Thyroid gland (tissue), 4 donors: Measurements from ENCODE around the gene PRR14. TPM values are rescaled to one million over a fixed set of nuclear protein-coding genes. Genes with fewer than 3 reads are reported as not detected.

Experiments used
- DNase-seq, 2 donors: peaks; one replicate each; pipeline ENCODE4 v3.0.0-alpha.2; 2019
- H3K27ac ChIP-seq, 3 donors: fragments of 200-600 bp; sonication (generic); 1 replicate in 2 of 3; 2 replicates in 1 of 3; pipeline ENCODE4 v1.5.1; 2016 to 2019; ENCODE audit warnings: mild to moderate bottlenecking in 1 of 3, moderate library complexity in 1 of 3
- H3K27me3 ChIP-seq: fragments of 200-600 bp; sonication (generic); one replicate; pipeline ENCODE4 v1.5.1; 2019
- H3K36me3 ChIP-seq, 2 donors: fragments of 200-600 bp; sonication (generic); one replicate each; pipeline ENCODE4 v1.5.1; 2016 to 2019
- H3K4me1 ChIP-seq, 2 donors: fragments of 200-600 bp; sonication (generic); one replicate each; pipeline ENCODE4 v1.5.1; 2017 to 2019
- H3K4me3 ChIP-seq, 3 donors: fragments of 200-600 bp; sonication (generic); replicated peaks in 1 of 3; 1 replicate in 2 of 3; 2 replicates in 1 of 3; pipeline ENCODE4 v1.5.1; 2016; ENCODE audit warnings: mild to moderate bottlenecking in 1 of 3
- H3K9me3 ChIP-seq: fragments of 200-600 bp; sonication (generic); one replicate; pipeline ENCODE4 v1.5.1; 2017
- CTCF ChIP-seq, 6 experiments: fragments of 200-600 bp in 3 of 6; fragments of 450-650 bp in 3 of 6; sonication (generic) in 3 of 6; IDR thresholded peaks; one replicate each; pipeline ENCODE4 v1.5.1; 2016 to 2019; ENCODE audit warnings: antibody characterized with exemption in 6 of 6, mild to moderate bottlenecking in 2 of 6, inconsistent platforms in 1 of 6, moderate library complexity in 1 of 6
- POLR2A ChIP-seq, 2 donors: fragments of 450-650 bp; IDR thresholded peaks; one replicate each; pipeline ENCODE4 v1.6.1; 2017; ENCODE audit warnings: antibody characterized with exemption in 2 of 2, mild to moderate bottlenecking in 2 of 2, moderate library complexity in 1 of 2
- WGBS, 2 donors: methylation state at CpG; one replicate each; pipeline ENCODE4 v1.1.5; 2017; 5-methylcytosine and 5-hydroxymethylcytosine counted together
- intact Hi-C: fragments of 100-400 bp; cut with DNase I; formaldehyde crosslinking; loops from one replicate; pipeline ENCODE4 v1.15.1; 2023
- total RNA-seq, 4 donors: library from RNA; depleted of rRNA; stranded (reverse); fragments of >200 nt; gene quantifications; one replicate each; pipeline ENCODE4 v1.2.3, GENCODE V29; 2016

The PRR14 gene
- total RNA-seq, 4 donors from 2014 or later, result 26.5 to 44.7 (median 34.7) TPM

- peaks cover 0 to 5% of the 10 kb centered on the region in 2 donors for H3K4me1 ChIP-seq
- no peaks in the 10 kb centered on the region for H3K9me3 ChIP-seq
- no peaks in the 10 kb centered on the region for H3K27me3 ChIP-seq
- H3K36me3 ChIP-seq, result peaks cover 79 to 92% of the 10 kb centered on the region in 2 donors
- H3K27ac ChIP-seq, result no peak overlapping the region
- WGBS, 2 donors, result 80 to 96% methylated on average over 7 of the region's 7 CpGs
- intact Hi-C loops, result no loop called here
- TF ChIP-seq CTCF (IDR thresholded peaks at IDR 0.05), result no peak
- TF ChIP-seq POLR2A (IDR thresholded peaks at IDR 0.05), result no peak
- DNase-seq, result no peak
- H3K4me3 ChIP-seq, result no peak overlapping the region
Observed at GRCh38 chr16:30666681-30667080, 15.9 kb downstream of the PRR14 start.

DNA sequence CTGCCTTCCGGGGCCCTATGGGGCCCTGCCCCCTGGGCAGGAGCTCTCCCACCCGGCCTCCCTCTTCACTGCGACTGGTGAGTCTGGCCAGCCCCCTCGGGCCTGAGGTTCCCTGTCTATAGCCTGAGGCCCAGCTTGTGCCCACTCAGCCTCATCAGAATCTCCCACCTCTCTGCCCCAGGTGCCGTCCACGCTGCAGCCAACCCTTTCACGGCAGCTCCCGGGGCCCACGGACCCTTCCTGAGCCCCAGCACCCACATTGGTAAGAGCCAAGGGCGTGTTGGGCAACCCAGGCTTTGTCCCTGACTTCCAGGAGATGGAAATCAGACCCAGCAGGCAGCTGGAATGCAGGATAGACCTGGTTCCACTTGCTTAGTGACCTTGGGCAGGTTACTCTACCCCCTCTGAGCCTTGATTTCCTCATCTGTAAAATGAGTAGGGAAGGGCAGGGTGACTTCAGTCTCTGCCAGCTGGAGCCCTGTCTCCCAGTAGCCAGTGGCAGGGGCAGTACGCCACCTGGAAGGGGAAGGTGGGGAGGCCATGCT, 16.7 kb downstream of the PRR14 start:
- 95 to 98% methylated on average over 10 to 11 of the region's 11 CpGs for WGBS, 2 donors
- no peaks in the 10 kb centered on the region for H3K27me3 ChIP-seq
- H3K9me3 ChIP-seq, result no peaks in the 10 kb centered on the region
- no peak for DNase-seq
- no peak overlapping the region for H3K4me3 ChIP-seq
- no peak overlapping the region for H3K27ac ChIP-seq
- TF ChIP-seq POLR2A (IDR thresholded peaks at IDR 0.05), result no peak
- no peak for TF ChIP-seq CTCF (IDR thresholded peaks at IDR 0.05)
- H3K36me3 ChIP-seq, result peaks cover 72 to 85% of the 10 kb centered on the region in 2 donors
- peaks cover 0 to 5% of the 10 kb centered on the region in 2 donors for H3K4me1 ChIP-seq
- intact Hi-C loops, result no loop called here

DNA sequence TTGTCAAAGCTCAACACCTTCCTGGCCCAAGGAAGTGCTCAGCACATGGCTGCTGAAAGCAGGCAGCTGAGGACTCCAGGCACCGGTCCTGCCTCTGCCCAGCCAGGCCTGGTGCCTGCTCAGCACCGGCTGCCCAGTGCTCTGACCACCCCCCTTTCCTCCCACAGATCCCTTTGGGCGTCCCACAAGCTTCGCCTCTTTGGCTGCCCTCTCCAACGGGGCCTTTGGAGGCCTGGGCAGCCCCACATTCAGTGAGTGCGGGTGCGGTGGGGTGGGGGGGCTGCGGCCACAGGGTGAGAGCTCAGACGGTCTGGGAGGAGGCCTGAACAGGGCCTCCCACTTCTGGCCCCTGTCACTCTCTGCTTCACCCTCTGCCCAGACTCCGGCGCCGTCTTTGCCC, 17.6 kb downstream of the PRR14 start:
- no peak overlapping the region for H3K4me3 ChIP-seq
- intact Hi-C loops, result no loop called here
- no peaks in the 10 kb centered on the region for H3K27me3 ChIP-seq
- no peaks in the 10 kb centered on the region for H3K4me1 ChIP-seq
- no peak for DNase-seq
- no peak overlapping the region for H3K27ac ChIP-seq
- H3K36me3 ChIP-seq, result peaks cover 66 to 75% of the 10 kb centered on the region in 2 donors
- TF ChIP-seq POLR2A (IDR thresholded peaks at IDR 0.05), result no peak
- no peak for TF ChIP-seq CTCF (IDR thresholded peaks at IDR 0.05)
- H3K9me3 ChIP-seq, result no peaks in the 10 kb centered on the region
- 89 to 100% methylated on average over 1 to 12 of the region's 12 CpGs for WGBS, 2 donors

GRCh38 chr16:30669026-30669902, 18.5 kb downstream of the PRR14 start:
- H3K27me3 ChIP-seq, result no peaks in the 10 kb centered on the region
- no peak for DNase-seq
- H3K9me3 ChIP-seq, result no peaks in the 10 kb centered on the region
- 90 to 94% methylated on average over 26 to 38 of the region's 41 CpGs for WGBS, 2 donors
- H3K36me3 ChIP-seq, result peaks cover 64 to 68% of the 10 kb centered on the region in 2 donors
- H3K27ac ChIP-seq, result no peak overlapping the region
- H3K4me1 ChIP-seq, result no peaks in the 10 kb centered on the region
- TF ChIP-seq POLR2A (IDR thresholded peaks at IDR 0.05), result no peak
- no peak for TF ChIP-seq CTCF (IDR thresholded peaks at IDR 0.05)
- intact Hi-C loops, result no loop called here
- H3K4me3 ChIP-seq, result no peak overlapping the region
